NCI-H2081 (cell line): ENCODE measurements around the gene ITGB5.
"Not testable (repeated sequence)": the region's sequence is repeated elsewhere in the genome, so short reads cannot be mapped to it uniquely, and the experiment has no call there.

Experiments
- DNase-seq, 2 experiments: peaks; one replicate each; lab custom pipeline; 2025; lab: John Stamatoyannopoulos, UW

ITGB5 gene

DNA sequence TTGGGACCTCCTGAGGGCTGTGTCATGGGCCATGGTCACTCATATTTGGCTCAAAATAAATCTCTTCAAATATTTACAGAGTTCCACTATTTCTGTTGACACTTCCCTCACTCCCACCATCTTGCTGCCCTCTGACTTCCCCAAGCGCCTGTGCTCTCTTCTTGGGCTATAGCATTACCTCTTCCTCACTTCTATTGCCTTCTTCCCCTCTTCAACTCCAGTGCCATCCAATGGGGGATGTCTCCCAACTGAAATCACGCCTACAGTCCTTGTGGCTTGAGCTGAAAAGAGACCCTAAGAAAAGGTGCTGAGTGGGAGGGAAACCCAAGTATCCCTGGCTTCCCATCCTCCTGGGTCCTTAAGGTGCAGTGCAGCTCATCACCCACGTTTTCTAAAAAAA lies 135.1 kb downstream of the ITGB5 start:
- no peak for DNase-seq

DNA sequence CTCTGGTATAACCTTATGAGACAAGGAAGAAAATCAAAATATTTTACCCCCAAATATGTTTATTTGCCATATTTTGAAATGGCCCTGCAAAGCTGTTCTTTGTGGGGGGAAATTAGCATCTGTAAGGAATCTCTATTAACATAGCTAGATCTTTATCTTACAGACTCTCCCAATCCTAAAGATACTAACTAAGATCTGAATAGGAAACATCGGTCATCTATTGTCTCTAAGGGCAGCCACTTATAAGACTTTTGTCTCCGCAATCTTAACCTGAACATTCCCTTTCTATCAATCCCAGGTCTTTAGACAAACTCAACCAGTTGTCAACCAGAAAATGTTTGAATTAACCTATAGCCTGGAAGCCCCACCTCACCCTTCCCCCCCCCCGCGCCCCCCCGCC lies 135.7 kb downstream of the ITGB5 start:
- DNase-seq, result no peak

DNA sequence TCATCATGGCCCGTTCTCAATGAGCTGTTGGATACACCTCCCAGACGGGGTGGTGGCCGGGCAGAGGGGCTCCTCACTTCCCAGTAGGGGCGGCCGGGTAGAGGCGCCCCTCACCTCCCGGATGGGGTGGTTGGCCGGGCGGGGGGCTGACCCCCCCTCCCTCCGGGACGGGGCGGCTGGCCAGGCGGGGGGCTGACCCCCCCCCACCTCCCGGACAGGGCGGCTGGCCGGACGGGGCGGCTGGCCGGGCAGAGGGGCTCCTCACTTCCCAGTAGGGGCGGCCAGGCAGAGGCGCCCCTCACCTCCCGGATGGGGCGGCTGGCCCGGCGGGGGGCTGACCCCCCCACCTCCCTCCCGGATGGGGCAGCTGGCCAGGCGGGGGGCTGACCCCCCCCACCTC lies 137.3 kb downstream of the ITGB5 start:
- DNase-seq, result not testable (repeated sequence)

DNA sequence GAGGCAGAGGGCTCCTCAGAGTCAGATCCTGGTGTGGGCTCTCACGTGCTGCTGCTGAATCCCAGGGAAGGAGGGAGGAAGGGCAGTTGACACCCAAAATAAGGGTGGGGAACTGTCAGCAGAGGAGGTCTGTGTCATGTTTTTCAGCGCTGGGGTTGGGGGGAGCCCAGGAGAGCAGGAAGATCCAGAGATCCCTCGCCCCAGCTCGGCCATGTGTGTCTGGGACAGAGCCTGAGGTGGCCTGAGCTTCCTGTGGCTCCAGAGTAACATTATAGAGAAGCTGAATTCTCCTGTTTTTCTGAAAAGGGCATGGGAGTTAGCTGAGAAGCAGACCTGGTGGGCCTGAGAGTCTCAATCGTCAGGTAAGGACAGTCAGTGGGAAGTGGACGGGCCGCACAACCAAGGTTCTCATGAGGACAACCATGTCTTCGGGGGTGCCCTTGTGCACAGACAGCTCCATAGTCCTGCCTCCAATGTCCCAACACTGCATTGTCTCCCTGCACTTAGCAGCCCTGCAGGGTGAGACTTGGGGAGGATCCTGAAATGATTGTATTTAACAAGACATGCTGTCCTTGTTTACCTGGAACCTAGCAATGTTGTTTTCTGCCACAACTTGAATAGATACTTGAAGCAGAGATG lies 138.5 kb downstream of the ITGB5 start:
- no peak for DNase-seq

DNA sequence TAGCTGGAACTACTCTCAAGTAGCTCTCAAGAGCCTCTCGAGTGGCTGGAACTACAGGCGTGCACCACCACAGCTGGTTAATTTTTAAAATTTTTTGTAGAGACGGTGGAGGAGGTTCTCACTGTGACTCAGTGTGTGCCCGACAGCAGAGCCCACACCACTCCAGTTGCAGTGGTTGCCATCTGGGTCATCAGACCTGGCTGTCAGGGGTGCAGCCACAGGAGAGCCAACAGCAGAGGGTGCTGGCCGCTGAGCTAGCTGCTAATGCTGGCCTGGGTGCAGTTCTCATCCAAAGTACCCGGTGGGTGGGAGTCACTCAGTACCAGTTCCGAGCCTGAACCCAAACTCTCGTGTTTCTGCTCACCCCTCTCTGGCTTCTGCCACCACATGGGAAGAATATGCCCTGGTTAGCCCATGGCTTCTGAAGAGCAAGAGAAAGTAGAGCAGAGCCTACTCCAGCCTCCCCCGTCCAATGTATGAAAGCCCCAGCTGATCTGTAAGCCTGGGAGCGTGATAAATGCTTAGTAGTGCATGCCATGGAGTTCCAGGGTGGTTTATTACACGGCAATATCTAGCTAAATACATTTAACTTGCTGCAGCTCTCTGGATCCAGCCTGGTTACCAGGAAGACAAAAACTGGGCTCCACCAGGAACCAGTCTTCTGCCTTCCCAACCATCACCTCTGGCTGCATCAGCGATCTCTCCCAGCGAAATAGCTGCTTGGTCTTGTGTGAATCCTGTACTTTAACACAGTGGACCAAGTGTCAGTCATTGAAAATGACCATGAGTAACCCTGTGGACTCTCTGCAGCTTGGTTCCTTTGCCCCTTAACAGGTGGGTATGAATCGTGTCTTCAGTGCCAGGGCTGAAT lies 139.8 kb downstream of the ITGB5 start:
- no peak for DNase-seq

DNA sequence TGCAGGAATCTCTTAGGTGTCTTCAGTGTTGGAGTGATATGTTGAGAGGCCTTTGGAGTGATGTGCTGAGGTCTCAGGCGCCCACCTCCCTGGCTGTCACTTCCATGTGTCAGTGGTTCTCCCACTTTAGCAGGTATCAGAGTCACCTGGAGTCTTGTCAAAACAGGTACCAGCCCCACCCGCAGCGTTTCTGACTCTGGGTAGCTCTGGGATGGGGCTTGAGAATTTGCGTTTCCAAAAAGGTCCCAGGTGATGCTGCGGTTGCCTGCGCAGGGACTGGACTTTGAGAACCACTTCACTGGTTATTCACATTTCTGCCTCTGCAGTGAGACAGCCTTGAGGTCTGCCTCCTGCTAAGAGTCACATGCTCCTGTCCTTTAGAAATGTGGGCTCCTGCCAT lies 141.4 kb downstream of the ITGB5 start:
- no peak for DNase-seq

DNA sequence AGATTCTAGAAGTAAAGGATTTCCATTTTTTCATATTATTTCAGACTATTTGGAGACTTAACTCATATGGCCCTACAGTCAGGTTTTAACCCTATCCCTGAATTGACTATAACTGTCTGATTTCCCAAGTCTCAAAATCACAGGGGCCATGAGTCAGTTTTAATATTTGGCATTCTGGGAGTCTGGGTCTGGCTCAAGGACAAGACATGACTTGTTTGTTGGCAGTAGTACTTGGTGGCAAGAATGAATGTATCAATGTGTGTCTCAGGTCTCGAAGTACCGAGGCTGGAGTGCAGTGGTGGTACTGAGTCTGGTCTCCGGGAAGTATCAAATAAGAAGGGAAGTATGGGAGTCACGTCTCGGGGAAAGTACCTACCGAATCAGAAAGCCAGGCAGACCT lies 146.1 kb downstream of the ITGB5 start:
- no peak for DNase-seq

DNA sequence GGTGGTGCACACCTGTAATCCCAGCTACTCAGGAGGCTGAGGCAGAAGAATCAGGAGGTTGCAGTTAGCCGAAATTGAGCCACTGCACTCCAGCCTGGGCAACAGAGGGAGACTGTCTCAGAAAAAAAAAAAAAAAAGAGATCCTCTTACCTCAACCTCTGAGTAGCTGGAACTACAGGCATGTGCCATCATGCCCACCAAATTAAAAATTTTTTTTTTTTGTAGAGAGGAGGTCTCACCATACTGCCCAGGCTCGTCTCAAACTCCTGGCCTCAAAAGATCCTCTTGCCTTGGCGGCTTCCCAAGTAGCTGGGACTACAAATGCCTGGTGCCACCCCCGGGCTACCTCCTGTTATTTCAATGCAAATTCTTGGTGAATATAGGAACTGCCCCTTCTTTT lies 155.4 kb downstream of the ITGB5 start:
- no peak for DNase-seq

DNA sequence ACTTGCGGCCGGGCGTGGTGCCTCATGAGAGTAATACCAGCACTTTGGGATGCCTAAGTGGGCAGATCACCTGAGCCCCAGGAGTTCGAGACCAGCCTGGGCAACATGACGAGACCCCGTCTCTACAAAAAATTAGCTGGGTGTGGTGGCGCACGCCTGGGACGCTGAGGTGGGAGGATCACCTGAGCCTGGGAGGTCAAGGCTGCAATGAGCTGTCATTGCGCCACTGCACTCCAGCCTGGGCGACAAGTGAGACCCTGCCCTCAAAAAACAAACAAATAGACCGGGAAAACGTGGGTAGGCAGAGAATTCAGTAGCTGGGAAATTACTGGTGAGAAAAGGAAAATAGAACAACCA lies 156.2 kb downstream of the ITGB5 start:
- DNase-seq, result no peak

DNA sequence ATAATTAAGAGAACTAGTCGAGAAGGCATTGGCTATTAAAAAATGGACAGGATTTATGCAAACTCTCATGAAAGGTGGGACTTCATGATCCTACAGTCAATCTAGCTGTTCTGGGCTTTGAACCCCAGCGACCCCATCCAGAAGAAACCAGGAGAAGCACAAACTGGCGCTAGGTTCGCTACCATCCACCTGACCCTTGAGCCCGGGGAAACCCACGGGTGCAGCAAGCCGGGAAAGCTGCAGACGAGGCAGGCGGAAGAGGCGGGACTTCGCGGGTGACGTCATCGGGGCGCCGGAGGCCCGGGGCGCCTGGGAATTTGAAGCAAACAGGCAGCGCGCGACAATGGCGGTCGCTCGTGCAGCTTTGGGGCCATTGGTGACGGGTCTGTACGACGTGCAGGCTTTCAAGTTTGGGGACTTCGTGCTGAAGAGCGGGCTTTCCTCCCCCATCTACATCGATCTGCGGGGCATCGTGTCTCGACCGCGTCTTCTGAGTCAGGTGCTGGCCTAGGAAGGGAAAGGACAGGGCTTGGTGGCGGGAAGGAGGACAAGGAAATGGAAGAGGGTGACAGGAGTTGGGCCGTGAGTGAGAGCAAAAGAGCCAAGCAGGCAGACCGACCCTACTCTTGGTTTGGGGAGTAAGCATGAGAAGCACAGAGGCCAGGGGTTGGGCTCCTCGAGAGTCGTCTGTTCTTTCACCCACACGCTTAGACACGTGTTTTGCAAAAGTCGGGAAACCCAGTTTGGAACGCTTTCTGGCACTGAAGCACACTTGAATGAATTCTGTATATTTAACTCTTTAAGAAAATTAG lies 156.8 kb downstream of the ITGB5 start, which contains the start of gene UMPS:
Gene UMPS (plus strand): TSS at position 324 of the 812 bp plus-strand sequence. CDS start 20 bp downstream, at position 344.
- peak; percentile 95 for DNase-seq

DNA sequence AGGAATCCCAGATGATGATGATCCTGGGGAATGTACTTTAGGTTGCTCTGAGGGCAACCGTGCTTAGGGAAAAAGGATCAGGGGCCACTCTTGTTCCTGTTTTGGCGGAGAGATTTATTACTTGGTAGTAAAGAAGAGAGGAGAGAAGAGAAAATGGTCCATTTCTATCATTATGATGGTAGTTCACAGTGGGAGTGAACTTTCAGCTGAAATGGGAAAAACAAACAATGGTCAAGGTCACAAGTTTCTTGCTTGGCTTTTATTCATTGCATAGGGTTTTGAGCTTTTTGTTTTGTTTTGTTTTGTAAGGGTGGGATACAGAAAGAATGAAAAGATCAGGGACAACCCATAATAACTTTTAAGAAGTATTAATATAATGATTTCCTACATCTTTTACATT lies 164.6 kb downstream of the ITGB5 start:
- no peak for DNase-seq

DNA sequence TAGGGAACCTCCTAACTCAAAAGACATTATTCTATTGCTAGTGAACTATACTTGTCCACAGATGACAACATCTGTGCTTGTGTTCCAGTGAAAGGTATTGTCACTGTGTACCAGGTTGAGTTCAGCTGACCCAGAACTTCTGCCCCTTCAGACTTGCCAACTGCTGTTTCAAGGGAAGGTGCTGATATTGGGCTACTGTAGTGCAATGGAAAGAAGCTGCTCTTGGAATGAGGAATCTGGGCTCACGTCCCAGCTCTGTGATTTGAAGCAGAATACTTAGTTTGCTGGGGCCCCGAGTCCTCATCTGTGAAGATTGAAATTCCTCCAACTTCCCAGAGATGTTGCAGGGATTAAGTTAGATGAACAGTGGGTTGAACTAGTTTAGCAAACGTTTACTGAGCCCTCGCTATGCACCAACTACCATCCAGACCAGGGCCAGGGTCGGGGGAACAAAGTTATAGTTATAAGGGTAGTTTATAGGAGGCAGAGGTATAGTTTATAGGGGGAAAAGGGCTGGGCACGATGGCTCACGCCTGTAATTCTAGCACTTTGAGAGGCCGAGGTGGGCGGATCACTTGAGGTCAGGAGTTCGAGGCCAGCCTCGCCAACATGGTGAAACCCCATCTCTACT lies 172.8 kb downstream of the ITGB5 start:
- no peak for DNase-seq
